HepG2 (cell line): ENCODE data around the gene SCUBE1. TPM values are rescaled to one million over a fixed set of nuclear protein-coding genes. Genes with fewer than 3 reads are reported as not detected.

Experiments used
- ATAC-seq: fragments of 200-7000 bp; cut with Tn5 transposase; 3 replicates; pipeline ENCODE4 v1.9.1; 2020; ENCODE audit warnings: mild to moderate bottlenecking, moderate library complexity
- BruUV-seq: library from RNA; stranded (reverse); fragments of 400-500 nt; replicated peaks from 2 replicates; lab custom pipeline; 2021; lab: Mats Ljungman, UMichigan
- CTCF ChIA-PET: fragments of 300-600 bp; formaldehyde crosslinking; extraction: SDS; loops from one replicate; lab custom pipeline; 2021; ENCODE audit warnings: low total read pairs, inconsistent platforms, low intra/inter-chr PET ratio; lab: Yijun Ruan, JAX
- POLR2A ChIA-PET: fragments of 350-600 bp; sonication (Branson Sonifier 250); formaldehyde crosslinking; loops from one replicate; lab custom pipeline; 2020; ENCODE audit warnings: antibody characterized with exemption, inconsistent platforms; lab: Yijun Ruan, JAX
- DNase-seq: peaks from one replicate; pipeline ENCODE4 v3.0.0-alpha.2; 2015; ENCODE audit warnings: low spot score
- FAIRE-seq: peaks from 3 replicates; lab custom pipeline; 2011; peaks lifted over from hg19 to GRCh38; lab: Jason Lieb, UNC
- H2AFZ ChIP-seq: one replicate; pipeline ENCODE4 v1.6.1; 2011; ENCODE audit warnings: low read length, inconsistent platforms
- H3K27ac ChIP-seq: fragments of 300-600 bp; 3 replicates; pipeline ENCODE4 v1.8.0; 2011; ENCODE audit warnings: mixed run types, mild to moderate bottlenecking, mixed read lengths, low read length, inconsistent platforms; ENCODE audit not compliant: insufficient read depth; ENCODE audit errors: extremely low read length
- H3K27me3 ChIP-seq, 2 experiments: fragments of 200-600 bp in 1 of 2; 2 replicates in 1 of 2; 3 replicates in 1 of 2; pipeline versions ENCODE4 v1.6.0 to v1.8.0; 2011; ENCODE audit warnings: low read length in 2 of 2, mild to moderate bottlenecking in 2 of 2, moderate library complexity in 2 of 2, inconsistent platforms in 1 of 2; ENCODE audit not compliant: insufficient read depth in 2 of 2, control insufficient read depth in 1 of 2
- H3K36me3 ChIP-seq, 2 experiments: fragments of 200-600 bp in 1 of 2; replicated peaks in 1 of 2; 2 replicates in 1 of 2; 3 replicates in 1 of 2; pipeline versions ENCODE4 v1.5.1 to v1.8.0; 2011; ENCODE audit warnings: low read length in 2 of 2, inconsistent platforms in 1 of 2; ENCODE audit not compliant: insufficient read depth in 2 of 2, control insufficient read depth in 1 of 2
- H3K4me1 ChIP-seq: 2 replicates; pipeline ENCODE4 v1.5.1; 2012; ENCODE audit warnings: low read length, inconsistent platforms; ENCODE audit not compliant: insufficient read depth
- H3K4me2 ChIP-seq: 2 replicates; pipeline ENCODE4 v1.6.0; 2011; ENCODE audit warnings: low read depth, low read length, inconsistent platforms
- H3K4me3 ChIP-seq, 3 experiments: fragments of 200-600 bp in 1 of 3; sonication (generic), shearing (Covaris generic) in 1 of 3; replicated peaks in 1 of 3; 2 replicates each; pipeline ENCODE4 v1.5.1; 2011 to 2016; ENCODE audit warnings: low read length in 3 of 3, inconsistent platforms in 2 of 3, low read depth in 2 of 3, mild to moderate bottlenecking in 2 of 3, control low read depth in 1 of 3, mixed read lengths in 1 of 3; ENCODE audit not compliant: insufficient read depth in 1 of 3
- H3K79me2 ChIP-seq: one replicate; pipeline ENCODE4 v1.6.1; 2011; ENCODE audit warnings: low read length, inconsistent platforms; ENCODE audit not compliant: insufficient read depth
- H3K9ac ChIP-seq: 2 replicates; pipeline ENCODE4 v1.6.0; 2011; ENCODE audit warnings: mild to moderate bottlenecking, low read depth, low read length, inconsistent platforms; ENCODE audit not compliant: insufficient read depth
- H3K9me3 ChIP-seq: 2 replicates; pipeline ENCODE4 v1.5.1; 2012; ENCODE audit warnings: mild to moderate bottlenecking, low read length
- H4K20me1 ChIP-seq: 2 replicates; pipeline ENCODE4 v1.6.0; 2011; ENCODE audit warnings: inconsistent platforms, mild to moderate bottlenecking, low read length, moderate library complexity; ENCODE audit not compliant: insufficient read depth
- CAMTA2 ChIP-seq: sonication (generic); formaldehyde crosslinking; IDR thresholded peaks from 2 replicates; pipeline ENCODE4 v1.4.0; 2020; ENCODE audit warnings: mild to moderate bottlenecking, missing genetic modification reagents, borderline replicate concordance
- FOXJ3 ChIP-seq: sonication (generic); formaldehyde crosslinking; IDR thresholded peaks from 2 replicates; pipeline ENCODE4 v1.4.0; 2020; ENCODE audit warnings: missing genetic modification reagents, mild to moderate bottlenecking, borderline replicate concordance
- HOXD1 ChIP-seq: sonication (generic); formaldehyde crosslinking; IDR thresholded peaks from 2 replicates; pipeline ENCODE4 v1.5.0; 2020; ENCODE audit warnings: missing genetic modification reagents
- MEIS2 ChIP-seq: sonication (generic); formaldehyde crosslinking; IDR thresholded peaks from 2 replicates; pipeline ENCODE4 v1.9.0; 2021; ENCODE audit warnings: mild to moderate bottlenecking, missing genetic modification reagents
- NR2F2 ChIP-seq: IDR thresholded peaks from 2 replicates; pipeline ENCODE4 v1.6.1; 2012; ENCODE audit warnings: low read depth, inconsistent platforms, borderline replicate concordance
- NRL ChIP-seq: sonication (generic); formaldehyde crosslinking; IDR thresholded peaks from 2 replicates; pipeline ENCODE4 v1.5.0; 2020; ENCODE audit warnings: missing genetic modification reagents, mild to moderate bottlenecking, moderate library complexity, borderline replicate concordance
- PHF20 ChIP-seq: sonication (generic); formaldehyde crosslinking; IDR thresholded peaks from 2 replicates; pipeline ENCODE4 v1.5.0; 2020; ENCODE audit warnings: mild to moderate bottlenecking, missing genetic modification reagents
- SP4 ChIP-seq: sonication (generic); formaldehyde crosslinking; IDR thresholded peaks from 2 replicates; pipeline ENCODE4 v1.8.1; 2023; ENCODE audit warnings: mild to moderate bottlenecking, missing genetic modification reagents
- TARDBP ChIP-seq: sonication (generic); formaldehyde crosslinking; IDR thresholded peaks from 2 replicates; pipeline ENCODE4 v1.8.0; 2022; ENCODE audit warnings: mild to moderate bottlenecking, missing genetic modification reagents
- TEAD2 ChIP-seq: sonication (generic); formaldehyde crosslinking; IDR thresholded peaks from 2 replicates; pipeline ENCODE4 v1.9.0; 2021; ENCODE audit warnings: missing genetic modification reagents
- ZNF713 ChIP-seq: sonication (generic); formaldehyde crosslinking; IDR thresholded peaks from 2 replicates; pipeline ENCODE4 v1.4.0; 2020; ENCODE audit warnings: mild to moderate bottlenecking, missing genetic modification reagents
- ZNF83 ChIP-seq: sonication (generic); formaldehyde crosslinking; IDR thresholded peaks from 2 replicates; pipeline ENCODE4 v1.4.0; 2020; ENCODE audit warnings: missing genetic modification reagents, mild to moderate bottlenecking, borderline replicate concordance
- WGBS: methylation state at CpG from one replicate; pipeline ENCODE4 v1.1.6; 2017; ENCODE audit warnings: low lambda C conversion rate; 5-methylcytosine and 5-hydroxymethylcytosine counted together
- in situ Hi-C: cut with HindIII; loops from 2 replicates; pipeline ENCODE4 v1.10.0; 2017; ENCODE audit warnings: low pct_unique_long_range_greater_than_20kb; ENCODE audit not compliant: extremely low pct_ligation_motif_present
- intact Hi-C: fragments of 100-400 bp; cut with micrococcal nuclease; formaldehyde crosslinking; loops from one replicate; pipeline ENCODE4 v1.10.0; 2022; ENCODE audit not compliant: unreplicated experiment
- polyA plus RNA-seq, 8 experiments: library from polyadenylated mRNA; depleted of rRNA in 3 of 8; stranded (reverse) in 7 of 8; unstranded in 1 of 8; fragments of >200 nt; fragmentation: Illumina TruSeq in 4 of 8; extraction: Trizol in 4 of 8; gene quantifications; 2 replicates each; pipeline versions ENCODE4 v1.2.1 to v1.2.3, GENCODE V29; 2011 to 2016; ENCODE audit warnings: low read depth in 4 of 8, missing spikeins in 1 of 8, mixed read lengths in 1 of 8; ENCODE audit not compliant: insufficient read depth in 1 of 8
- total RNA-seq, 5 experiments: library from RNA; depleted of rRNA; stranded (reverse); fragments of >200 nt; fragmentation: Illumina TruSeq; extraction: Trizol; gene quantifications; 2 replicates each; pipeline ENCODE4 v1.2.3, GENCODE V29; 2016; ENCODE audit warnings: low read depth in 1 of 5
- TF ChIP-seq, protein P1 (sequence below): sonication (generic); formaldehyde crosslinking; IDR thresholded peaks from 2 replicates; pipeline ENCODE4 v1.4.0; 2020; ENCODE audit warnings: missing genetic modification reagents, mild to moderate bottlenecking, borderline replicate concordance
- TF ChIP-seq, protein P2 (sequence below): sonication (generic); formaldehyde crosslinking; IDR thresholded peaks from 2 replicates; pipeline ENCODE4 v1.5.0; 2020; ENCODE audit warnings: missing genetic modification reagents

SCUBE1 gene
- total and polyA plus RNA-seq, 2 of the 13 experiments (the other 11 are each of a cell fraction or from before 2014, with no cell fraction given), result under 0.01 to 0.05 TPM

DNA sequence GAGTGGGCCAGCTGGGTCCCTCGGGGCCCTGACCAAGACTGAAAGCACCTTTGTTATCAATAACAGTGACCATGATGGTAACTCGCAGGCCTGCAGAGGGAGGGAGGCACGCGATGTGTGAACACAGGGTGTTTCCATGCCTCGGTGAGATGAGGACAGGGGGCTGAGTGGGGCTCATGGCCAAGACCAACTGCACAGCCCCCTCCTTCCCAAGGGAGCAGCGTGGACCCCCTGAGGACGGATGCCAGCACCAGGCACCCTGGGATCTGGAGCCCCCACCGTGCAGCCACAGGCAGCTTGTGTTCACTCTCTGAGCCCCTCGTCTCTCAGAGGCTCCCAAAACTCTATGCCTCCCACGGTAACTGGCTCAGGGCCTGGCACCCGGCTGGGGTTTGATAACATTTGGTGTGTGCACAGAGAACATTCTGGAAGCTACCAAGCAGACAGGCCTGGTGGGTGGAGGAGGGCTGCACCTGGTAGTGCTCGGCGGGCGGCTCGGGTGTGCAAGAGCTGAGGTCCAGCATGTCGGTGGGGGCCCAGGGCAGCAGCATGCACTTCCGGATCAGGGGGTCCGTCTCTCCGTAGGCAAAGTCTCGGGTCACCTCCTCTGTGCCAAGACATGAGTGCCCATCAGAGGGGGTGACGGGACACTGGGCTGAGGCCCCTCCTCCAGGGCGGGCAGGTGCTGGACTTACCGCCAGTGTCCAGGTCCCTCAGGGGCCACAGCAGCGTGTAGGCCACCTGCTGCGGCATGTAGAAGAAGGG is 163.8 kb downstream of the SCUBE1 start:
- over 99% methylated on average over 17 of the region's 25 CpGs for WGBS
- ATAC-seq (no peak), DNase-seq (no peak), FAIRE-seq (no peak)
- ChIA-PET POLR2A (interaction anchor here (0.6 to 1.2 kb wide), 2 partner anchors 21 to 30 kb away, joined by 3 to 4 read pairs; no protein-coding TSS in a partner anchor), CTCF (no interaction called here)
- Histone ChIP-seq H3K27ac (no peak overlapping the region), H3K9me3 (no peaks in the 10 kb centered on the region), H3K36me3 (peaks cover 15 to 38% of the 10 kb centered on the region in 2 experiments), H3K79me2 (no peaks in the 10 kb centered on the region), H3K4me3 (no peak overlapping the region), H3K4me1 (peaks cover 10% of the 10 kb centered on the region), H3K9ac (no peak overlapping the region), H2AFZ (no peak overlapping the region), H3K27me3 (no peaks in the 10 kb centered on the region), H4K20me1 (no peaks in the 10 kb centered on the region), H3K4me2 (no peak overlapping the region)
- intact Hi-C loops (no loop called here), in situ Hi-C loops (no loop called here)
- BruUV-seq, result no TSS peak
- TF ChIP-seq NR2F2, result no peak

DNA sequence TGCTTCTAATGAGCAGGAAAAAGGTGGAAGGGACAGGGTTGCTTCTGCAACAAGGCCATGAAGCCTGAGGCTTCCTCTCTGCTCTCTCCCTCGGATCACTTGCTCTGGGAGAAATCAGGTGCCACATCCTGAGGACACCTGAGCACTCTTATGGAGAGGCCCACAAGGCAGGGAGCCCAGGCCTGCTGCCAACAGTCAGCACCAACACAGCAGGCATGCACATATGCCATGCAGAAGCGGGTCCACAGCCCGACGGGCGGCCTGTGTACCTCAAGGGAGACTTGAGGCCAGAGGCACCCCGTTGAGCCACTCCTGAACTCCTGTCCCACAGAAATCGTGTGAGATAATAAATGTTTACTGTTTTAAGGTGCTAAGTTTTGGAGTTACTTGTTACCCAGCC is 165.7 kb downstream of the SCUBE1 start:
- no peak for ATAC-seq
- no peak overlapping the region for H3K4me3 ChIP-seq
- H3K27ac ChIP-seq, result no peak overlapping the region
- ChIA-PET POLR2A (no interaction called here), CTCF (no interaction called here)
- no peak overlapping the region for H2AFZ ChIP-seq
- no peak overlapping the region for H3K4me2 ChIP-seq
- no TSS peak for BruUV-seq
- H3K9me3 ChIP-seq, result no peaks in the 10 kb centered on the region
- FAIRE-seq, result no peak
- no peaks in the 10 kb centered on the region for H3K27me3 ChIP-seq
- in situ Hi-C loops (no loop called here), intact Hi-C loops (no loop called here)
- TF ChIP-seq, protein P1, sequence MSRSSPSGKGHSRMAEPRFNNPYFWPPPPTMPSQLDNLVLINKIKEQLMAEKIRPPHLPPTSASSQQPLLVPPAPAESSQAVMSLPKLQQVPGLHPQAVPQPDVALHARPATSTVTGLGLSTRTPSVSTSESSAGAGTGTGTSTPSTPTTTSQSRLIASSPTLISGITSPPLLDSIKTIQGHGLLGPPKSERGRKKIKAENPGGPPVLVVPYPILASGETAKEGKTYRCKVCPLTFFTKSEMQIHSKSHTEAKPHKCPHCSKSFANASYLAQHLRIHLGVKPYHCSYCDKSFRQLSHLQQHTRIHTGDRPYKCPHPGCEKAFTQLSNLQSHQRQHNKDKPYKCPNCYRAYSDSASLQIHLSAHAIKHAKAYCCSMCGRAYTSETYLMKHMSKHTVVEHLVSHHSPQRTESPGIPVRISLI, result no peak
- TF ChIP-seq MEIS2 (CRISPR knock-in tag) (no peak), HOXD1 (CRISPR knock-in tag) (no peak), PHF20 (CRISPR knock-in tag) (no peak), TARDBP (no peak), ZNF713 (CRISPR knock-in tag) (no peak), NRL (CRISPR knock-in tag) (no peak), FOXJ3 (CRISPR knock-in tag) (no peak), ZNF83 (no peak), SP4 (CRISPR knock-in tag) (no peak), CAMTA2 (CRISPR knock-in tag) (no peak), TEAD2 (CRISPR knock-in tag) (no peak)
- TF ChIP-seq, protein P2, sequence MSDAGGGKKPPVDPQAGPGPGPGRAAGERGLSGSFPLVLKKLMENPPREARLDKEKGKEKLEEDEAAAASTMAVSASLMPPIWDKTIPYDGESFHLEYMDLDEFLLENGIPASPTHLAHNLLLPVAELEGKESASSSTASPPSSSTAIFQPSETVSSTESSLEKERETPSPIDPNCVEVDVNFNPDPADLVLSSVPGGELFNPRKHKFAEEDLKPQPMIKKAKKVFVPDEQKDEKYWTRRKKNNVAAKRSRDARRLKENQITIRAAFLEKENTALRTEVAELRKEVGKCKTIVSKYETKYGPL (CRISPR knock-in tag), result no peak
- H3K79me2 ChIP-seq, result no peaks in the 10 kb centered on the region
- H4K20me1 ChIP-seq, result no peaks in the 10 kb centered on the region
- H3K4me1 ChIP-seq, result no peaks in the 10 kb centered on the region
- DNase-seq, result no peak
- 70% methylated on average over 2 of the region's 7 CpGs for WGBS
- H3K9ac ChIP-seq, result no peak overlapping the region
- H3K36me3 ChIP-seq, result peaks cover 18 to 52% of the 10 kb centered on the region in 2 experiments; a peak in 4 of 5 replicates
